ENCODE data around the gene MCMBP.

MCMBP gene

GRCh38 chr10:119860866-119861607, 11.6 kb downstream of the MCMBP start:
- ChIA-PET CTCF (interaction anchor here (0.5 to 6.8 kb wide), 7 partner anchors 10 to 327 kb away, joined by 3 to 119 read pairs (median 3); no protein-coding TSS in a partner anchor), POLR2A (interaction anchor here (0.6 to 3.4 kb wide), 2 partner anchors 11 to 31 kb away, joined by 3 to 17 read pairs; partner anchors contain the start of genes MCMBP and SEC23IP)
- no peak overlapping the region for H3K27ac ChIP-seq (ENCODE audit: extremely low read depth, low read depth, low read length)
- H3K4me3 ChIP-seq (ENCODE audit: low read depth, low read length): no peak overlapping the region
- TF ChIP-seq ZBTB17 (tag by site-specific recombination; IDR thresholded peaks at IDR 0.05): no peak
- peak; percentile 11; the same call in 1 of the 2 replicates for TF ChIP-seq SCRT1 (tag by site-specific recombination; IDR thresholded peaks at IDR 0.05; ENCODE audit: borderline replicate concordance)
- H3K36me3 ChIP-seq (ENCODE audit: control insufficient read depth in 2 of 2, insufficient read depth in 1 of 2, low read length in 2 of 2): peaks cover 28 to 41% of the 10 kb centered on the region in 2 experiments
- no peaks in the 10 kb centered on the region for H3K9me3 ChIP-seq (ENCODE audit: control insufficient read depth, insufficient read depth, low read depth, low read length)
- H3K4me1 ChIP-seq (ENCODE audit: control insufficient read depth, insufficient read depth, low read length): peaks cover 14% of the 10 kb centered on the region

GRCh38 chr10:119859420-119860258, 13.0 kb downstream of the MCMBP start:
- H3K36me3 ChIP-seq (ENCODE audit: control insufficient read depth in 2 of 2, insufficient read depth in 1 of 2, low read length in 2 of 2): peaks cover 28 to 41% of the 10 kb centered on the region in 2 experiments
- ChIA-PET POLR2A (interaction anchor here (0.8 to 3.4 kb wide), 3 partner anchors 12 to 263 kb away, joined by 3 to 17 read pairs (median 4); partner anchors contain the start of genes INPP5F, MCMBP and TIAL1), CTCF (interaction anchor here (0.5 to 6.8 kb wide), 44 partner anchors 8 to 652 kb away, joined by 3 to 119 read pairs (median 4); partner anchors contain the start of genes MCMBP and SEC23IP)
- peaks cover 14% of the 10 kb centered on the region for H3K4me1 ChIP-seq (ENCODE audit: control insufficient read depth, insufficient read depth, low read length)
- TF ChIP-seq ZNF660 (tag by site-specific recombination; IDR thresholded peaks at IDR 0.05): 0 out of 2 replicates have a peak, but pooled peaks have one; percentile 25
- TF ChIP-seq ZNF664 (tag by site-specific recombination; IDR thresholded peaks at IDR 0.05): peak; percentile 38; the same call in 1 of the 2 replicates
- no peak for TF ChIP-seq ZNF521 (tag by site-specific recombination; IDR thresholded peaks at IDR 0.05)
- TF ChIP-seq ZNF580 (tag by site-specific recombination; IDR thresholded peaks at IDR 0.05): no peak
- TF ChIP-seq ZNF600 (tag by site-specific recombination; IDR thresholded peaks at IDR 0.05): no peak
- 0 out of 2 replicates have a peak, but pooled peaks have one; percentile 18 for TF ChIP-seq ZNF639 (tag by site-specific recombination; IDR thresholded peaks at IDR 0.05)
- TF ChIP-seq PRDM6 (tag by site-specific recombination; IDR thresholded peaks at IDR 0.05): peak; percentile 37; the same call in 1 of the 2 replicates
- no peak for TF ChIP-seq ZNF610 (tag by site-specific recombination; IDR thresholded peaks at IDR 0.05; ENCODE audit: borderline replicate concordance)
- TF ChIP-seq ZNF654 (tag by site-specific recombination; IDR thresholded peaks at IDR 0.05; ENCODE audit: low read depth): peak; percentile 73
- no peak for TF ChIP-seq ZNF335 (tag by site-specific recombination; conservative IDR thresholded peaks at IDR 0.05)
- TF ChIP-seq SETDB1 (IDR thresholded peaks at IDR 0.05; ENCODE audit: insufficient read length, low read length): no peak
- no peak for TF ChIP-seq HIC1 (tag by site-specific recombination; IDR thresholded peaks at IDR 0.05)
- TF ChIP-seq ZBTB44 (tag by site-specific recombination; IDR thresholded peaks at IDR 0.05): peak; percentile 47; the same call in 1 of the 2 replicates
- TF ChIP-seq ZNF10 (tag by site-specific recombination; IDR thresholded peaks at IDR 0.05): peak; percentile 98
- no peak overlapping the region for H3K4me3 ChIP-seq (ENCODE audit: low read depth, low read length)
- H3K9me3 ChIP-seq (ENCODE audit: control insufficient read depth, insufficient read depth, low read depth, low read length): no peaks in the 10 kb centered on the region
- no peak overlapping the region for H3K27ac ChIP-seq (ENCODE audit: extremely low read depth, low read depth, low read length)

Data from HEK293 (cell line).